Memory B cell (primary cell): Measurements from ENCODE around the gene RAP1GAP2.
A peak's percentile ranks its signal among the peaks of the same experiment; 100 is the strongest.

Experiments used
- ATAC-seq: fragments of 150-1000 bp; cut with Tn5 transposase; 2 replicates; pipeline ENCODE4 v1.10.0; 2021; ENCODE audit warnings: low read depth, mild to moderate bottlenecking, moderate library complexity
- DNase-seq, 2 donors: peaks; one replicate each; pipeline ENCODE4 v3.0.0; 2022; ENCODE audit warnings: low spot score in 2 of 2
- H3K27ac Mint-ChIP-seq: one replicate; pipeline ENCODE4 v1.8.0; 2022; ENCODE audit warnings: mild to moderate bottlenecking, moderate library complexity, mixed read lengths
- H3K27me3 Mint-ChIP-seq: one replicate; pipeline ENCODE4 v1.8.0; 2022; ENCODE audit warnings: mixed read lengths
- H3K36me3 Mint-ChIP-seq: one replicate; pipeline ENCODE4 v1.8.0; 2022; ENCODE audit warnings: mild to moderate bottlenecking, mixed read lengths
- H3K4me1 Mint-ChIP-seq: one replicate; pipeline ENCODE4 v1.8.0; 2022; ENCODE audit warnings: mixed read lengths
- H3K4me3 Mint-ChIP-seq: one replicate; pipeline ENCODE4 v1.8.0; 2022; ENCODE audit warnings: mild to moderate bottlenecking, moderate library complexity, mixed read lengths
- H3K9me3 Mint-ChIP-seq: one replicate; pipeline ENCODE4 v1.8.0; 2022; ENCODE audit warnings: mixed read lengths

Gene RAP1GAP2

GRCh38 chr17:2796164-2797125, at the start of gene RAP1GAP2:
Gene RAP1GAP2, plus strand, starts transcription at chr17:2796438. Its CDS starts 90 bp downstream, at chr17:2796528.
- H3K27me3 Mint-ChIP-seq: no peaks in the 10 kb centered on the region
- H3K4me3 Mint-ChIP-seq: peak within 1 kb of the TSS; percentile 94
- H3K4me1 Mint-ChIP-seq: peaks cover 49% of the 10 kb centered on the region
- peak; percentile 57 for ATAC-seq
- no peaks in the 10 kb centered on the region for H3K9me3 Mint-ChIP-seq
- peak in 1 of 2 donors; percentile 30 for DNase-seq
- H3K36me3 Mint-ChIP-seq: peaks cover 7% of the 10 kb centered on the region
- H3K27ac Mint-ChIP-seq: peak within 1 kb of the TSS; percentile 25

- no peak for ATAC-seq
- no peak for DNase-seq
- H3K4me3 Mint-ChIP-seq: peak within 1 kb of the TSS; percentile 46
- H3K4me1 Mint-ChIP-seq: no peaks in the 10 kb centered on the region
- peaks cover 23% of the 10 kb centered on the region for H3K27me3 Mint-ChIP-seq
- H3K36me3 Mint-ChIP-seq: peaks cover 3% of the 10 kb centered on the region
- H3K27ac Mint-ChIP-seq: no peak within 1 kb of the TSS
- no peaks in the 10 kb centered on the region for H3K9me3 Mint-ChIP-seq
These were observed 47.0 kb upstream of the RAP1GAP2 start, which contains the start of gene CCDC92B for GRCh38 chr17:2749058-2749783. Gene CCDC92B, minus strand, starts transcription at chr17:2749652. Its CDS starts 14,507 bp downstream, at chr17:2735145.

GRCh38 chr17:2749784-2750181, 46.5 kb upstream of the RAP1GAP2 start:
- H3K4me3 Mint-ChIP-seq: no peak overlapping the region
- no peaks in the 10 kb centered on the region for H3K36me3 Mint-ChIP-seq
- no peak overlapping the region for H3K27ac Mint-ChIP-seq
- H3K27me3 Mint-ChIP-seq: peaks cover 20% of the 10 kb centered on the region
- peak; percentile 99 for ATAC-seq
- H3K4me1 Mint-ChIP-seq: no peaks in the 10 kb centered on the region
- H3K9me3 Mint-ChIP-seq: no peaks in the 10 kb centered on the region
- DNase-seq: peak; percentile 68 to 79

- no peak overlapping the region for H3K4me3 Mint-ChIP-seq
- DNase-seq (no peak), ATAC-seq (no peak)
- no peak overlapping the region for H3K27ac Mint-ChIP-seq
- no peaks in the 10 kb centered on the region for H3K9me3 Mint-ChIP-seq
- no peaks in the 10 kb centered on the region for H3K36me3 Mint-ChIP-seq
- H3K27me3 Mint-ChIP-seq: peaks cover 16% of the 10 kb centered on the region
- no peaks in the 10 kb centered on the region for H3K4me1 Mint-ChIP-seq
These were observed 45.5 kb upstream of the RAP1GAP2 start for GRCh38 chr17:2750721-2751120.

GRCh38 chr17:2751491-2751890, 44.7 kb upstream of the RAP1GAP2 start:
- no peaks in the 10 kb centered on the region for H3K9me3 Mint-ChIP-seq
- no peak overlapping the region for H3K4me3 Mint-ChIP-seq
- peaks cover 18% of the 10 kb centered on the region for H3K27me3 Mint-ChIP-seq
- H3K27ac Mint-ChIP-seq: no peak overlapping the region
- no peaks in the 10 kb centered on the region for H3K36me3 Mint-ChIP-seq
- H3K4me1 Mint-ChIP-seq: peaks cover 2% of the 10 kb centered on the region
- ATAC-seq (no peak), DNase-seq (no peak)

GRCh38 chr17:2755891-2756724, 40.1 kb upstream of the RAP1GAP2 start:
- Mint-ChIP-seq H3K27ac (no peak overlapping the region), H3K9me3 (no peaks in the 10 kb centered on the region), H3K27me3 (peaks cover 16% of the 10 kb centered on the region), H3K4me1 (peaks cover 2% of the 10 kb centered on the region), H3K36me3 (peaks cover 1% of the 10 kb centered on the region), H3K4me3 (peak overlapping the region; percentile 70)
- no peak for DNase-seq
- ATAC-seq: no peak

GRCh38 chr17:2758870-2759269, 37.4 kb upstream of the RAP1GAP2 start:
- Mint-ChIP-seq H3K27me3 (peaks cover 20% of the 10 kb centered on the region), H3K4me1 (peaks cover 2% of the 10 kb centered on the region), H3K9me3 (no peaks in the 10 kb centered on the region), H3K36me3 (peaks cover 1% of the 10 kb centered on the region), H3K27ac (no peak overlapping the region), H3K4me3 (no peak overlapping the region)
- DNase-seq: no peak
- no peak for ATAC-seq

GRCh38 chr17:2770129-2770528, 26.1 kb upstream of the RAP1GAP2 start:
- Mint-ChIP-seq H3K27me3 (peaks cover 17% of the 10 kb centered on the region), H3K4me1 (peaks cover 4% of the 10 kb centered on the region), H3K27ac (no peak overlapping the region), H3K9me3 (no peaks in the 10 kb centered on the region), H3K36me3 (no peaks in the 10 kb centered on the region), H3K4me3 (no peak overlapping the region)
- no peak for DNase-seq
- no peak for ATAC-seq

- Mint-ChIP-seq H3K4me3 (peak overlapping the region; percentile 15), H3K36me3 (no peaks in the 10 kb centered on the region), H3K27me3 (peaks cover 35% of the 10 kb centered on the region), H3K9me3 (no peaks in the 10 kb centered on the region), H3K4me1 (peaks cover 4% of the 10 kb centered on the region), H3K27ac (no peak overlapping the region)
- DNase-seq (no peak), ATAC-seq (no peak)
These were observed 21.0 kb upstream of the RAP1GAP2 start for GRCh38 chr17:2775206-2775605.

GRCh38 chr17:2776589-2777241, 19.5 kb upstream of the RAP1GAP2 start:
- peaks cover 36% of the 10 kb centered on the region for H3K27me3 Mint-ChIP-seq
- DNase-seq (no peak), ATAC-seq (peak; percentile 61)
- H3K4me1 Mint-ChIP-seq: peaks cover 4% of the 10 kb centered on the region
- no peak overlapping the region for H3K27ac Mint-ChIP-seq
- no peaks in the 10 kb centered on the region for H3K36me3 Mint-ChIP-seq
- H3K9me3 Mint-ChIP-seq: no peaks in the 10 kb centered on the region
- peak overlapping the region; percentile 49 for H3K4me3 Mint-ChIP-seq

- no peak overlapping the region for H3K27ac Mint-ChIP-seq
- H3K36me3 Mint-ChIP-seq: no peaks in the 10 kb centered on the region
- ATAC-seq: no peak
- peaks cover 4% of the 10 kb centered on the region for H3K4me1 Mint-ChIP-seq
- H3K4me3 Mint-ChIP-seq: no peak overlapping the region
- no peaks in the 10 kb centered on the region for H3K9me3 Mint-ChIP-seq
- no peak for DNase-seq
- peaks cover 36% of the 10 kb centered on the region for H3K27me3 Mint-ChIP-seq
These were observed 18.9 kb upstream of the RAP1GAP2 start for GRCh38 chr17:2777242-2777867.

GRCh38 chr17:2778489-2778888, 17.7 kb upstream of the RAP1GAP2 start:
- no peak for ATAC-seq
- no peak overlapping the region for H3K27ac Mint-ChIP-seq
- H3K4me1 Mint-ChIP-seq: peaks cover 4% of the 10 kb centered on the region
- no peak for DNase-seq
- H3K27me3 Mint-ChIP-seq: peaks cover 31% of the 10 kb centered on the region
- H3K36me3 Mint-ChIP-seq: no peaks in the 10 kb centered on the region
- H3K4me3 Mint-ChIP-seq: no peak overlapping the region
- H3K9me3 Mint-ChIP-seq: no peaks in the 10 kb centered on the region

- Mint-ChIP-seq H3K27me3 (peaks cover 25% of the 10 kb centered on the region), H3K36me3 (no peaks in the 10 kb centered on the region), H3K4me3 (no peak overlapping the region), H3K9me3 (no peaks in the 10 kb centered on the region), H3K27ac (no peak overlapping the region), H3K4me1 (peaks cover 4% of the 10 kb centered on the region)
- ATAC-seq (no peak), DNase-seq (no peak)
These were observed 16.7 kb upstream of the RAP1GAP2 start for GRCh38 chr17:2779545-2779944.
